CD4-positive, alpha-beta T cell (primary cell): ENCODE data around the gene WDR38. TPM values are rescaled to one million over a fixed set of nuclear protein-coding genes. Genes with fewer than 3 reads are reported as not detected.

Source experiments
- ATAC-seq: fragments of 200-7000 bp; cut with Tn5 transposase; one replicate; pipeline ENCODE4 v1.10.0; 2022; ENCODE audit warnings: mild to moderate bottlenecking; ENCODE audit not compliant: poor library complexity
- CTCF ChIA-PET: fragments of 350-600 bp; sonication (Branson Sonifier 250); formaldehyde crosslinking; loops from one replicate; lab custom pipeline; 2021; ENCODE audit warnings: antibody characterized with exemption, inconsistent platforms; lab: Charles Lee
- POLR2A ChIA-PET: fragments of 350-600 bp; sonication (Branson Sonifier 250); formaldehyde crosslinking; loops from one replicate; lab custom pipeline; 2021; ENCODE audit warnings: antibody characterized with exemption, inconsistent platforms; lab: Charles Lee
- DNase-seq, 14 experiments: peaks; one replicate each; pipeline ENCODE4 v3.0.0-alpha.2; 2013 to 2020; ENCODE audit warnings: mixed read lengths in 2 of 14
- H3K27ac ChIP-seq, 2 donors: one replicate each; pipeline versions ENCODE4 v1.5.1 to v1.7.0; 2013; ENCODE audit warnings: low read length in 2 of 2, low read depth in 1 of 2, mild to moderate bottlenecking in 1 of 2
- H3K27me3 ChIP-seq, 2 experiments: 1 replicate in 1 of 2; 2 replicates in 1 of 2; pipeline versions ENCODE4 v1.6.1 to v1.7.0; 2013; ENCODE audit warnings: low read length in 2 of 2, control low read depth in 1 of 2, mild to moderate bottlenecking in 1 of 2, moderate library complexity in 1 of 2; ENCODE audit not compliant: insufficient read depth in 2 of 2, control insufficient read depth in 1 of 2
- H3K36me3 ChIP-seq: one replicate; pipeline ENCODE4 v1.6.1; 2013; ENCODE audit warnings: low read length, control low read depth; ENCODE audit not compliant: insufficient read depth
- H3K4me1 ChIP-seq: one replicate; pipeline ENCODE4 v1.6.1; 2013; ENCODE audit warnings: low read length, control low read depth; ENCODE audit not compliant: insufficient read depth
- H3K4me3 ChIP-seq: one replicate; pipeline ENCODE4 v1.5.1; 2013; ENCODE audit warnings: mild to moderate bottlenecking, low read length, moderate library complexity
- H3K9me3 ChIP-seq, 2 experiments: 1 replicate in 1 of 2; 2 replicates in 1 of 2; pipeline versions ENCODE4 v1.6.1 to v1.7.0; 2013; ENCODE audit warnings: low read length in 2 of 2, mild to moderate bottlenecking in 2 of 2, control low read depth in 1 of 2, moderate library complexity in 1 of 2; ENCODE audit not compliant: control insufficient read depth in 1 of 2, insufficient read depth in 1 of 2
- H3K27ac Mint-ChIP-seq: one replicate; pipeline ENCODE4 v1.8.0; 2020; ENCODE audit warnings: mixed read lengths
- H3K27me3 Mint-ChIP-seq: one replicate; pipeline ENCODE4 v1.8.0; 2021; ENCODE audit warnings: mixed read lengths
- H3K36me3 Mint-ChIP-seq: one replicate; pipeline ENCODE4 v1.8.0; 2021; ENCODE audit warnings: low read depth, mixed read lengths
- H3K4me1 Mint-ChIP-seq: one replicate; pipeline ENCODE4 v1.8.0; 2021; ENCODE audit warnings: low read depth, mixed read lengths
- H3K4me3 Mint-ChIP-seq: one replicate; pipeline ENCODE4 v1.8.0; 2020; ENCODE audit warnings: mild to moderate bottlenecking, mixed read lengths
- H3K9me3 Mint-ChIP-seq: one replicate; pipeline ENCODE4 v1.8.0; 2020; ENCODE audit warnings: mixed read lengths
- intact Hi-C, 2 experiments: fragments of 100-400 bp; cut with DNase I in 1 of 2; cut with micrococcal nuclease in 1 of 2; formaldehyde crosslinking; loops; one replicate each; pipeline versions ENCODE4 v1.15.1 to v1.9.0; 2023 to 2025; cut with DNase I, micrococcal nuclease
- total RNA-seq, 174 experiments: library from RNA in 2 of 174; stranded (reverse) in 2 of 174; gene quantifications; one replicate each; pipeline ENCODE4 v1.2.3 and lab custom pipeline; 2021 to 2026
- TF ChIP-seq, protein P1 (sequence below): fragments of 200-600 bp; IDR thresholded peaks from one replicate; pipeline ENCODE4 v1.8.0; 2022; ENCODE audit warnings: antibody characterized with exemption, mild to moderate bottlenecking

Gene WDR38
- total RNA-seq, 2 experiments from 2014 or later: not detected

DNA sequence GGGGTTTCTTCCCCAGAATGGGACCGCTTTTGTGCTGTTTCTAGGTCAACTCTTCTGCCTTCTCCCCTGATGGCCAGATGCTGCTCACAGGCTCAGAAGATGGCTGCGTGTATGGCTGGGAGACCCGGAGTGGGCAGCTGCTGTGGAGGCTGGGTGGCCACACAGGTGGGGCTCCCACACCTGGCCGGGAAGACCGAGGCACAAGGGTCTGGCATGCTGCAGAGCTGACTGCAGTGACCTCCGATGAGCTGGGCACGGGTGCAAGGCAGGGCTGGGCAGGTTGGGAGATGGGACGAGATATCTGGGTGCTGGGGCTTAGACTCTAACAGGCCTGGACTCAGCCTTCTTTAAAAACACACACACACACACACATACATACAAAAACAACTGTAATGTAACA is 901 bp downstream of the WDR38 start:
- ChIA-PET POLR2A (interaction anchor here (0.7 to 1.1 kb wide), 2 partner anchors 16 to 80 kb away, joined by 3 to 4 read pairs; no protein-coding TSS in a partner anchor), CTCF (interaction anchor here (0.6 to 5.4 kb wide), 9 partner anchors 10 to 342 kb away, joined by 3 to 106 read pairs (median 7); partner anchors contain the start of genes NR6A1 and OLFML2A)
- Histone ChIP-seq H3K4me1 (peaks cover 27% of the 10 kb centered on the region), H3K36me3 (peaks cover 23% of the 10 kb centered on the region), H3K27me3 (peaks cover 0 to 5% of the 10 kb centered on the region in 2 experiments), H3K9me3 (peaks cover 0 to 3% of the 10 kb centered on the region in 2 experiments), H3K4me3 (no peak overlapping the region), H3K27ac (no peak overlapping the region)
- ATAC-seq (no peak), DNase-seq (peak in 1 of 14 experiments; percentile 29)
- H3K4me1 Mint-ChIP-seq: peaks cover 17% of the 10 kb centered on the region
- H3K27me3 Mint-ChIP-seq: peaks cover 11% of the 10 kb centered on the region
- no peak overlapping the region for H3K27ac Mint-ChIP-seq
- peaks cover 20% of the 10 kb centered on the region for H3K36me3 Mint-ChIP-seq
- H3K4me3 Mint-ChIP-seq: no peak overlapping the region
- intact Hi-C loops: loop anchor here (5.0 kb wide), 2 partner anchors 237 to 518 kb away; no protein-coding TSS in a partner anchor
- H3K9me3 Mint-ChIP-seq: no peaks in the 10 kb centered on the region
- TF ChIP-seq, protein P1, sequence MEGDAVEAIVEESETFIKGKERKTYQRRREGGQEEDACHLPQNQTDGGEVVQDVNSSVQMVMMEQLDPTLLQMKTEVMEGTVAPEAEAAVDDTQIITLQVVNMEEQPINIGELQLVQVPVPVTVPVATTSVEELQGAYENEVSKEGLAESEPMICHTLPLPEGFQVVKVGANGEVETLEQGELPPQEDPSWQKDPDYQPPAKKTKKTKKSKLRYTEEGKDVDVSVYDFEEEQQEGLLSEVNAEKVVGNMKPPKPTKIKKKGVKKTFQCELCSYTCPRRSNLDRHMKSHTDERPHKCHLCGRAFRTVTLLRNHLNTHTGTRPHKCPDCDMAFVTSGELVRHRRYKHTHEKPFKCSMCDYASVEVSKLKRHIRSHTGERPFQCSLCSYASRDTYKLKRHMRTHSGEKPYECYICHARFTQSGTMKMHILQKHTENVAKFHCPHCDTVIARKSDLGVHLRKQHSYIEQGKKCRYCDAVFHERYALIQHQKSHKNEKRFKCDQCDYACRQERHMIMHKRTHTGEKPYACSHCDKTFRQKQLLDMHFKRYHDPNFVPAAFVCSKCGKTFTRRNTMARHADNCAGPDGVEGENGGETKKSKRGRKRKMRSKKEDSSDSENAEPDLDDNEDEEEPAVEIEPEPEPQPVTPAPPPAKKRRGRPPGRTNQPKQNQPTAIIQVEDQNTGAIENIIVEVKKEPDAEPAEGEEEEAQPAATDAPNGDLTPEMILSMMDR: no peak

DNA sequence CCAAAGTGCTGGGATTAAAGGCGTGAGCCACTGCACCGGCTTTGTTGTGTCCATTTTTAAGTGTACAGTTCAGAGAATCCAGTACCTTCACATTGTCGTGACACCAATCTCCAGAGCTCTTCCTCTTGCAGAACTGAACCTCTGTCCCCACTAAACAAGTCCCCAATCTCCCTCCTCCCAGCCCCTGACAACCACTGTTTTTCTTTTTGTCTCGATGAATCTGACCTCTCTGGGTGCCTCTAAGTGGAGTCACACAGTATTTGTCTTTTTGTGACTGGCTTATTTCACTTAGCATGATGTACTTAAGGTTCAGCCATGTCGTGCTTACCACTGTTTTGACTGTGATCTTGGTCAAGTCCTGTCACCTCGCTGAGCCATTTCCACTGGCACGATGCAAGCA is 1.6 kb downstream of the WDR38 start:
- DNase-seq (peak in 1 of 14 experiments; percentile 17), ATAC-seq (no peak)
- peaks cover 11% of the 10 kb centered on the region for H3K27me3 Mint-ChIP-seq
- peaks cover 24% of the 10 kb centered on the region for H3K4me1 Mint-ChIP-seq
- Histone ChIP-seq H3K36me3 (peaks cover 30% of the 10 kb centered on the region), H3K9me3 (peaks cover 0 to 3% of the 10 kb centered on the region in 2 experiments), H3K27me3 (peaks cover 0 to 4% of the 10 kb centered on the region in 2 experiments), H3K4me3 (no peak overlapping the region), H3K27ac (no peak overlapping the region), H3K4me1 (peaks cover 33% of the 10 kb centered on the region)
- peaks cover 27% of the 10 kb centered on the region for H3K36me3 Mint-ChIP-seq
- ChIA-PET CTCF (interaction anchor here (1.4 to 5.4 kb wide), 2 partner anchors 82 to 238 kb away, joined by 3 to 106 read pairs; partner anchors contain the start of genes NR6A1 and OLFML2A), POLR2A (no interaction called here)
- no peaks in the 10 kb centered on the region for H3K9me3 Mint-ChIP-seq
- no peak overlapping the region for H3K4me3 Mint-ChIP-seq
- peak overlapping the region; percentile 19 for H3K27ac Mint-ChIP-seq
- intact Hi-C loops: loop anchor here (5.0 kb wide), 3 partner anchors 238 to 517 kb away; no protein-coding TSS in a partner anchor
- TF ChIP-seq, protein P1: no peak

GRCh38 chr9:124855566-124855943 is 2.3 kb downstream of the WDR38 start:
- Histone ChIP-seq H3K27ac (no peak overlapping the region), H3K27me3 (no peaks in the 10 kb centered on the region), H3K4me1 (peaks cover 40% of the 10 kb centered on the region), H3K9me3 (peaks cover 0 to 3% of the 10 kb centered on the region in 2 experiments), H3K4me3 (no peak overlapping the region), H3K36me3 (peaks cover 37% of the 10 kb centered on the region)
- H3K27ac Mint-ChIP-seq: no peak overlapping the region
- TF ChIP-seq, protein P1: no peak
- H3K9me3 Mint-ChIP-seq: no peaks in the 10 kb centered on the region
- H3K36me3 Mint-ChIP-seq: peaks cover 34% of the 10 kb centered on the region
- no peak for ATAC-seq
- H3K27me3 Mint-ChIP-seq: peaks cover 11% of the 10 kb centered on the region
- POLR2A ChIA-PET: no interaction called here
- H3K4me3 Mint-ChIP-seq: no peak overlapping the region
- H3K4me1 Mint-ChIP-seq: peaks cover 31% of the 10 kb centered on the region
- intact Hi-C loops: loop anchor here in 1 of 2 experiments (5.0 kb wide), 1 partner anchor 402 kb away; no protein-coding TSS in a partner anchor
- no peak for DNase-seq
- CTCF ChIA-PET: interaction anchor here (1.4 to 5.4 kb wide), 3 partner anchors 15 to 238 kb away, joined by 3 to 106 read pairs (median 5); partner anchors contain the start of genes NR6A1 and OLFML2A
